Prostate gland (tissue), 2 donors: ENCODE results near the gene DUSP22.

ENCODE experiments used
- POLR2A ChIP-seq: fragments of 450-650 bp; IDR thresholded peaks from one replicate; pipeline ENCODE4 v1.6.1; 2016; ENCODE audit warnings: antibody characterized with exemption, mild to moderate bottlenecking
- POLR2AphosphoS5 ChIP-seq: sonication (generic); formaldehyde crosslinking; IDR thresholded peaks from one replicate; pipeline ENCODE4 v1.6.1; 2017; ENCODE audit warnings: antibody characterized with exemption
- TF ChIP-seq, protein P1 (sequence below), 4 experiments: fragments of 200-600 bp in 2 of 4; fragments of 450-650 bp in 2 of 4; sonication (generic) in 2 of 4; IDR thresholded peaks; 1 replicate in 3 of 4; 2 replicates in 1 of 4; pipeline ENCODE4 v1.5.1; 2016 to 2019; ENCODE audit warnings: antibody characterized with exemption in 4 of 4, mild to moderate bottlenecking in 2 of 4, moderate library complexity in 2 of 4

DNA sequence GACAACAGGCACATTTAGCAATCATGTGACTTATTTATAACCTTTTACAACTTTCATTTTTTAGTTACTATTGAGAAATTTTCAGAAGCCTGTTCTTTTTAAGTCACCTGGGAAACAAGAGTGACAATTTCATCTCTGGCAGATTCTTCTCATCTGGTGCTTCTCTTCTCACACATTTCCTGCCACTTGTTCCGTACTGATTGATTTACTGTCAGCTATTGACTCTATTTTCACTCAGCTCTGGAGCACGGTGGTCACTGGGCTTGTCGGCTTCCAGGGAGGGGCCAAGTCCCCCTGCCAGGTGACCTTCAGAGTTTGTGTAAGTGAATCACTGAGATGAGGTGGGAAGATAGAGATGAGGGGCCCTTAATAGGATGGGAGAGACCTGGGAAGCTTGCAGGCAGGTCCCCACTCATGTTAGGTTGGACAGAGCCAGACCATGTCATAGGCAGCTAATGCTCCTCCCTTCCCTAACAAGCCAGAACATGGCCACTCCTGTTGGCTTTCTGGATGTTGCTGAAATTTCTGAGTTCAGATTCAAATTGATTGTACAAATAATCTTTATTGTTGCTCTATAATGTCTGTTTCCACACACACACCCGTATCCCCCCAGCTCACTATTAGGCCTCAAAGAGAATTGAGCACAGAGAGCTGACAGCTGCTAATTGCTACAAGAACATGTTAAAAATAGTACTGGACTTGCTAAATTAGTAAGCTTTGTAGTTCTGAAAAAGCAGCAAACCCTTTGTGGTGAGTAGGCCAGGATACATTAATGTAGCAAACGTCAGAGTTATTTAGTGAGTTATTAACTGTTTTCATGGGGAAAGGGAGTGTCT lies 13.3 kb downstream of the DUSP22 start:
- TF ChIP-seq, protein P1, sequence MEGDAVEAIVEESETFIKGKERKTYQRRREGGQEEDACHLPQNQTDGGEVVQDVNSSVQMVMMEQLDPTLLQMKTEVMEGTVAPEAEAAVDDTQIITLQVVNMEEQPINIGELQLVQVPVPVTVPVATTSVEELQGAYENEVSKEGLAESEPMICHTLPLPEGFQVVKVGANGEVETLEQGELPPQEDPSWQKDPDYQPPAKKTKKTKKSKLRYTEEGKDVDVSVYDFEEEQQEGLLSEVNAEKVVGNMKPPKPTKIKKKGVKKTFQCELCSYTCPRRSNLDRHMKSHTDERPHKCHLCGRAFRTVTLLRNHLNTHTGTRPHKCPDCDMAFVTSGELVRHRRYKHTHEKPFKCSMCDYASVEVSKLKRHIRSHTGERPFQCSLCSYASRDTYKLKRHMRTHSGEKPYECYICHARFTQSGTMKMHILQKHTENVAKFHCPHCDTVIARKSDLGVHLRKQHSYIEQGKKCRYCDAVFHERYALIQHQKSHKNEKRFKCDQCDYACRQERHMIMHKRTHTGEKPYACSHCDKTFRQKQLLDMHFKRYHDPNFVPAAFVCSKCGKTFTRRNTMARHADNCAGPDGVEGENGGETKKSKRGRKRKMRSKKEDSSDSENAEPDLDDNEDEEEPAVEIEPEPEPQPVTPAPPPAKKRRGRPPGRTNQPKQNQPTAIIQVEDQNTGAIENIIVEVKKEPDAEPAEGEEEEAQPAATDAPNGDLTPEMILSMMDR (IDR thresholded peaks at IDR 0.05): no peak
- TF ChIP-seq POLR2A (no peak), POLR2AphosphoS5 (no peak)
